Limb (tissue), 2 donors: ENCODE measurements around the gene CTU1.

ENCODE experiments used
- DNase-seq, 2 donors: peaks; one replicate each; pipeline ENCODE4 v3.0.0-alpha.2; 2016; ENCODE audit errors: extremely low spot score in 2 of 2

Gene CTU1

DNA sequence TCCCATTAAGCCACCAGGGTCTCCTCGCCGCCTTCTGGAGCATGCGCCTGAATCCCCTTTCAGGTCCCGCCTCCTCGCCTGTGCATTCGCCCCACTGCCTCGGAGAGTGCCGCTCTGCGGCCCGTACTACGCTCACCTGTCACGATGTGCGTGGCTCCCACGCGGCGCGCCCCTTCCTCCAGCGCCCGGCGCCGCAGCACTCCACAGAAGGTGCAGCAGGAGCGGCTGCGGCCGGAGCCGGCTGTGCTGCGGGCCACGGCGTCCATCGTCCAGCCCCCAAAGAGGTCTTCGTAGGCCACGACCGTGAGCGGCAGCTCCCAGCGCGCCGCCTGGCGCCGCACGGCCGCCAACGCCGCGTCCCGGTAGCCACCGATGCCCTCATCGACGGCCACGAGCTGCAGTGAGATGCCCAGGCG is 4.3 kb downstream of the CTU1 start:
- DNase-seq: no peak

GRCh38 chr19:51102991-51103390 is 5.2 kb downstream of the CTU1 start:
- DNase-seq: no peak

- DNase-seq: no peak
Observed at GRCh38 chr19:51101171-51101865, 6.9 kb downstream of the CTU1 start.

DNA sequence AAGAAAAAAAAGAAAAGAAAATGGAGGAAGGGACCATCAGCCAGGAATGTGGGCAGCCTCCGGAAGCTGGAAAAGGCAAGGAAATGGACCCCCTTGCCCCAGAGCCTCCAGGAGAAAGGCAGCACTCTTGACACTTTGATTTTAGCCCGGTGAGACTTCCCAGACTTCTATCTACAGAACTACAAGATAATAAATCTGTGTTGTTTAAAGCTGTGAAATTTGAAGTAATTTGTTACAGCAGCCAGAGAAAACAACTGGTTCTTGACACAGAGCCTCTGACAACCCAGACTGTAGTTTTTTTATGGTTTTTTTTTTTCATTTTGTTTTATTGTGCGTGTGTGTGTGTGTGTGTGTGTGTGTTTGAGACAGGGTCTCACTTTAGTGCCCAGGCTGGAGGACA is 7.6 kb downstream of the CTU1 start:
- no peak for DNase-seq

DNA sequence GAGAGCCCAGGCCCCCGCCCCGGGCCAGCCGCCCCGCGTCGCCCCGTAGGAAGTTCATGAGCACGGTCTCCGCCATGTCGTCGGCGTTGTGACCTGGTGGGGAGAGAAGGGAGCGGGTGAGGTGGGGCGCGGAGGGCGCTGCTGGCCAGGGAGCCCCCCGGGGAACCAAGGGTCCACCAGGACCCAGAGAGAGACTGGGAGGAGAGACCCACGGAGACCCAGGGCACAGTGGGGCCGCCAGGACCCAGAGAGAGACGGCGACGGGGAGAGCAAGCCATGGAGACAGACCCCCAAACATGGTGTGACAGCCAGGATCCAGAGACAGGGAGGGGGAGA is 9.2 kb downstream of the CTU1 start:
- DNase-seq: no peak

DNA sequence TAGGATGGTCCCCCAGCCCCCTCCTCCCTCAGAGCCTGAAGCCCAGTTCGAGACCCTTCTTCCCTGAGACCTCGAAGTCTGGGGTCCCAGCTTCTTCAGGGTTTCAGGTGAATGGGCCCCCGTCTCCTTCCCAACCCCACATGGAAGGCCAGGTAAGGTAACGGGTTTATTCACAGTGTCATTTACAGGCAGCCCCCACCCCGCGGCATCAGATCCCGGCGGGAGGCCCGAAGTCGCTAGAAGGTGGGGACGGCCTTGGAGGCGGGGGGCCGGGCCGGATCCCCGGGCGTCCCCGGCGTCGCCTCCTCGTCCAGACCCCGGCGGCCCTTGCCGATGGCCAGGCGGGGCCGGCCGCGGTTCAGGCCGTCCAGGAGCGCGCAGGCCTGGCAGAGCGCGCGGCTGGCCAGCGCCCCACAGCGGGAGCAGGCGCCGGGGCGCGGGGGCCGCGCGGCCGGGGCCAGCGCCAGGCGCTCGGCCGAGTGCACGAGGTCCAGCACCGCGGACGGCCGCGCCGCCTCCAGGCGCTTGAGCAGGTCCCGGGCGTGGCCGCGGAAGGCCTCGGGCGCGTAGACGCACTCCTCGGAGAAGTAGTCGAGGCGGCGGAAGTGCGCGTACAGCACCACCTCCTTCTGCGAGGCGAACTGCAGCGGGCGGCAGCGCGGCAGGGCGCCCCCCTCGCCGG is 9.7 kb downstream of the CTU1 start:
- DNase-seq: peak; percentile 15 to 66

DNA sequence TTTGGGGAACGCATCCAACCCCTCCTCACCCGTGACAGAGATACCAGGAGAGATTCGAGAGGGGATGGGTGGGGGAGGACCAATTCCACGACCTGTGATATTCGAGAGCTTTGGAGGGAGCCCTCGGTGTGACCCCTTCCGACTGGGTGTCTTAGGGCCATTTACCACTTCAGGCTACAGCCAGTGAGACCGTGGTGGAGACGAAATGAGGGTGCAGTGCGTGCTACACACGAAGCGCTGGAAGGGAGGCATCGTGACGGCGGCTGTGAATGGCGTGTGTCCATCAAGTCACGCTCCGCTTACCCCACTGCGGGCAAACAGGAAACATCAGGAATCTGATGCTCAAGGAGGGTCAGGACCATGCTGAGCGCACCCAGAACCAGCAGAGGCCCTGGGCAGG is 10.4 kb downstream of the CTU1 start:
- DNase-seq: no peak

DNA sequence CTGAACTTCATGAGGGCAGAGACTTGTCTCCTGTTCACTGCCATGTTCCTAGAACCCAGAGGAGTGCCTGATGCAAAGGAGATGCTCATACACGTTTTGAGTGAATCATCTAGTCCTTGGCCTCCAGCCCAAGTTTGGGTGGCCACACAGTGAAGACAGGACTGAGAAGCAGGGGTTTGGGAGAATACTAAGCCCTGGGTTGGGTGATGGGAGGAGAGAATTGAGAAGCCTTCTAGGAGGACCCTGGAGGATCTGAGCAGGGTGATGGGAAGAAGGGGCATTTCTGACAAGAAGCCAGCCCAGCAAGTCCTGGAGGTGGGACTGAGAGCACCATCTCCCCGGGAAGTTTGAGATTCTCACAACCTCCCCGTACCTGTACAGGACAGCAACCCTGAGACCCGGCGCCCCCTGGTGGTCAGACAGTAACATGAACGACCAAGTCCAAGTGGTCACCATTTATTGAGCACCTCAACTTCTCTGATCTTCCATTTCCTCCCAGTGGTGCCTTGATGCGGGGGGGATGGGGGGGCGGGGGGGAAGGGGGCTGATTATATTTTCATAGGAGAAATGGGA is 11.0 kb downstream of the CTU1 start:
- peak; percentile 38 to 70 for DNase-seq

- no peak for DNase-seq
Observed at GRCh38 chr19:51096473-51097165, 11.6 kb downstream of the CTU1 start.

GRCh38 chr19:51094696-51095279 is 13.4 kb downstream of the CTU1 start:
- DNase-seq: peak in 1 of 2 donors; percentile 57

DNA sequence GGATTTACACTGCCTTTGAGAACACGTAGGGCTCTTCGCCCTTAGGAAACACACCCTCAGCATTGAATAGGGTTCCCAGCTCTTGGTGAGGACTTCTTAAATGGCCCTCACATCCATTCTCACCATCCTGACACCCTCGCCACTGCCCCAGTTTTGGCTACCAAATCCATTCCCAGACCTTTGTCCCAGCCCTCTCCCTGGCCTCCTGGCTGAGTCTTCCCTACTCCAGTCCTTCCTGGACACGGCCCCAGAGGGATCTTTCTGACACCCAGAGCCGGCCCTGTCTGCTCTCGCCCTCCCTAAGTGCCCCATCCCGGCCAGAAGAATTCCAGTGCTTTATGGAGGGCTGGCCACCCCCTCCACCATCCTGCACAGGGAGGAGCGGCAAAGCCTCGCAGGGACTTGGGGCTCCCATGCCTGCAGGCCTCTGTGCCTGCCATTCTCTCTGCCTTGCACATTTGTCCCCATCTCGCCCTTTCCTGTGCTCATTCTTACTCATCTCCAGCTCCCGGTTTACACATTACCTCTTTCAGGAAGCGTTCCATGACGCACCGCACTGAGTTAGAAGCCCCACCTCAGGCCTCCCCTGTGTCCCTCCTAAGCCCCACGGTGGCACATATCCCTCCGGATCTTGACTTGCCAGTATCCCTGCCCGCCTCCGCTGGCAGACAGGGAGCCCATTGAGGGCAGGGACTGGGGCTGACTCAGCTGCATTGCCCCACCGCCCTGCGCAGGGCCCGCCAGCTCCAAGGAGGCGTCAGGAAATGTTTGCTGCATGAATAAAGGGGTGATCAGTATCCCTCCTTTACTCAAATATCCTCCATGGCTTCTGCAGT is 14.5 kb downstream of the CTU1 start:
- DNase-seq: no peak

- no peak for DNase-seq
Observed at GRCh38 chr19:51093101-51093500, 15.1 kb downstream of the CTU1 start.

DNA sequence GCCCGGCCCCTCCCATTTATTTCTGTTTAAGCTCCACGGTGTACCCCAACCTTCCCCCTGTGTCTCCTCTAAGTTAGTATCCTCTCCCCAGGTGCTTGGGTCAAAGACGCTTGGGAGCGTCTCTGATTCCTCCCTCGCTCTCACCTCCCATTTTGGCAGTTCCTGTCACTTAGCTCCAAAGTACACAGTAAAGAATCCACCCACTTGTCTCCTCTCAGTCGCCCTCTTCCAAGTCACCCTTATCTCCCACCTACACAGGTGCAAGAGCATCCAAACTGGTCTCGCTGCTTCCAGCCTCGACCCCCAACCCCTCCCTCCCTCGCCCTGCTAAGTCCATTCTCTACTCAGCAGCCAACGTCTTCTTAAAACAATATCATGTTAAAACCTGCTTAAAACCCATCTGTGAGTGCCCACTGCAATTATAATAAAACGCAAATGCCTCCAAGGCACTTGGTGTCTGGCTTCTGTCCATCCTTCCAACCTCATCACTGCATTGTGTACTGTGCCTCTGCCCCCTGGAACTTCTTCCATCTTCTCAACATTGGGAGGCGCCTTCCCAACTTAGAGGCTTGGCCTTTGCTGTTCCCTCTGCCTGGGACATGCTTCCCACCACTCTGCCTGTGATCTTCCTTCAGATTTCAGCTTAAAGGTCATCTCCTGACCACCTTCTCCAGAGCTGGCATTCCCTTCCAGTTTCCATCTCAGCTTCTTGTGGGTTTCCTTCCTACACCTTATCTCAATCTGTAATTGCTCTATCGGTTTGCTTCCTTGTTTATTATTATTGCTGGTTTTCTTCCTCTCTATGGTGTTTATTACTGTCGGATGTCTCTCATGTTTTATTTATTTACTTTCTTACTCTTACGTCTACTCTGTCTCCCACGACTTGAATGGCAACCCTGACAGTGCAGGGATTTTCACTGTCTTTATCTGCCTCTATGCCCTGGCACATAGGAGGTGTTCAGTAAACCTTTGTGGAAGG is 16.0 kb downstream of the CTU1 start:
- no peak for DNase-seq

GRCh38 chr19:51091126-51091525 is 17.1 kb downstream of the CTU1 start:
- DNase-seq: no peak

GRCh38 chr19:51090471-51090870 is 17.7 kb downstream of the CTU1 start:
- no peak for DNase-seq

DNA sequence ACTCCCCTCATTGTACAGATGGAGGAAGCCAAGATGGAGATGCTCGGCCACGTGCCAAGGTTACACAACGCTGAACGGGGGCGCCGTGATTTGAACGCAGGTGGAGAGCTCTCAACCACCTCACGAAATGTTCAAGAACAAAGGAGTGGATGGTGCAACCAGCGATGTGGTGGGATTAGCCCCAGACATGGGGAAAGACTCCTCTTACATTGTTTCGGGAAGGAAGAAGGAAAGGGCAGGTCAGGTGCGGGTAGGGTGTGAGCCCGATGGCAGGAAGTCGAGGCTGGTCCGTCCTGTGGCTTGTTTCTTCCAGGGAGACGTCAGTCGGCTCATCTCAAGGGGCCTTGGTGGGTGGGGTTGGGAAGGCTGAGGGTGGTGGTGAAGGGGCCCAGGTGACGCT is 18.4 kb downstream of the CTU1 start:
- DNase-seq: no peak

DNA sequence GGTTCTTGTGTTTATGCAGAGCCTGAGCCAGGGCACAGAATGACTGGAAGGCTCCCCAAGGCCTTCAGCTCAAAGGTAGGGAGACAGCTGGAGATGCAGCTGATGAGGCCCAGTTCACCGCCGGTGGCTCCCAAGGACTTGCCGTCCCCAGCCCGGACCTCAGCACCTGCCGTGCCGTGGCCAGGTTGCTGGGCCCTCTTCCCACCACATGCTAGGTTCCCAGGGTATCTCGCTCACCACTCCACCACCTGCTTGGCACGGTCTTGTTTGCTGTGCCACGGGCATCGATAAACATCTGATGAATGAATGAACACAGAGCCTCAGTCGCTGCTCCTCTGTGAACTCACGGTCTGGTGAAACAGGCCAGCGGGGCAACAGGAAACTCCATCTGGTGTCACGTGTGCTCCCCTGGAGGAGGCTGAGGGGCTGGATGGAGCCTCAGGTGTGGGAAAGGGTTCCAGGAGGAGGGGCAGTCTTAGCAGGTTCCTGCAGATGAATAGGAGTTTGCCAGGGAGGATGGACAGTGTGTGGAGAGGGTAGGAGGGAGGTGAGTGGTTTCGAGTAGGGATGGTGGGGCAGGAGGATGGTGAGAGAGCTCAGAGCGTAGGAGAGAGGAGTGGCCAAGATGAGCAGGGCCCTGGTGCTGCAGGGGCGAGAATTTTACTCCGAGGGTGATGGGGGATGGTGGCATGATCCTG is 21.9 kb downstream of the CTU1 start:
- DNase-seq: no peak

- DNase-seq: no peak
Observed at GRCh38 chr19:51084505-51084904, 23.7 kb downstream of the CTU1 start.

GRCh38 chr19:51083783-51084182 is 24.4 kb downstream of the CTU1 start:
- no peak for DNase-seq
